HCT116 (cell line): ENCODE data around the gene SFXN5. TPM values are rescaled to one million over a fixed set of nuclear protein-coding genes. Genes with fewer than 3 reads are reported as not detected.

ENCODE experiments used
- ATAC-seq: fragments of 200-7000 bp; cut with Tn5 transposase; 2 replicates; pipeline ENCODE4 v1.9.1; 2020; ENCODE audit warnings: mild to moderate bottlenecking, moderate library complexity
- Bru-seq: library from RNA; stranded (reverse); fragments of 400-500 nt; gene quantifications from one replicate; lab custom pipeline; 2021; lab: Mats Ljungman, UMichigan
- BruChase-seq, 2 experiments: library from RNA; stranded (reverse); fragments of 400-500 nt; gene quantifications; one replicate each; lab custom pipeline; 2021; lab: Mats Ljungman, UMichigan
- BruUV-seq: library from RNA; stranded (reverse); fragments of 400-500 nt; replicated peaks from 2 replicates; lab custom pipeline; 2021; lab: Mats Ljungman, UMichigan
- CTCF ChIA-PET: fragments of 300-600 bp; sonication (Branson Sonifier 250); formaldehyde crosslinking; loops from one replicate; lab custom pipeline; 2021; ENCODE audit warnings: antibody characterized with exemption; lab: Charles Lee
- POLR2A ChIA-PET: fragments of 300-600, 350-600 bp; sonication (Branson Sonifier 250); formaldehyde crosslinking; loops from one replicate; lab custom pipeline; 2021; ENCODE audit warnings: antibody characterized with exemption; lab: Charles Lee
- RAD21 ChIA-PET, 2 experiments: fragments of 300-600 bp; sonication (Branson Sonifier 250); formaldehyde crosslinking; loops; one replicate each; lab custom pipeline; 2023; ENCODE audit warnings: low total read pairs in 2 of 2; ENCODE audit not compliant: uncharacterized antibody in 2 of 2, unreplicated experiment in 2 of 2, low non-redundant PET in 1 of 2; lab: Charles Lee
- DNase-seq: peaks from one replicate; pipeline ENCODE4 v3.0.0-alpha.2; 2010; ENCODE audit warnings: low read depth, low spot score
- H2AFZ ChIP-seq: fragments of 200-600 bp; shearing (Covaris generic), sonication (generic); 2 replicates; pipeline ENCODE4 v1.6.1; 2017; ENCODE audit warnings: low read depth, mixed run types, mixed read lengths, antibody characterized with exemption, low read length; ENCODE audit not compliant: poor library complexity, severe bottlenecking
- H3K27ac ChIP-seq: 2 replicates; pipeline ENCODE4 v1.5.1; 2012; ENCODE audit warnings: low read depth, low read length
- H3K27me3 ChIP-seq: fragments of 200-600 bp; sonication (generic); 2 replicates; pipeline ENCODE4 v1.6.1; 2016; ENCODE audit warnings: mixed run types, low read length, mixed read lengths; ENCODE audit not compliant: insufficient read depth
- H3K36me3 ChIP-seq, 2 experiments: fragments of 200-500 bp in 1 of 2; fragments of 200-600 bp in 1 of 2; sonication (Bioruptor generic) in 1 of 2; sonication (generic) in 1 of 2; 2 replicates each; pipeline versions ENCODE4 v1.5.1 to v1.6.1; 2014 to 2016; ENCODE audit warnings: low read length in 2 of 2, inconsistent platforms in 1 of 2, mixed read lengths in 1 of 2, mixed run types in 1 of 2; ENCODE audit not compliant: insufficient read depth in 2 of 2, control insufficient read depth in 1 of 2
- H3K4me1 ChIP-seq, 2 experiments: fragments of 200-600 bp in 1 of 2; sonication (generic) in 1 of 2; 2 replicates each; pipeline versions ENCODE4 v1.5.1 to v1.6.1; 2012 to 2017; ENCODE audit warnings: low read length in 2 of 2, inconsistent platforms in 1 of 2, mild to moderate bottlenecking in 1 of 2, mixed read lengths in 1 of 2, mixed run types in 1 of 2, moderate library complexity in 1 of 2; ENCODE audit not compliant: insufficient read depth in 2 of 2, control insufficient read depth in 1 of 2
- H3K4me2 ChIP-seq: fragments of 200-600 bp; sonication (generic); 2 replicates; pipeline ENCODE4 v1.6.1; 2017; ENCODE audit warnings: mixed run types, low read length, mixed read lengths
- H3K4me3 ChIP-seq, 2 experiments: fragments of 200-600 bp in 1 of 2; sonication (generic) in 1 of 2; replicated peaks in 1 of 2; 2 replicates each; pipeline ENCODE4 v1.5.1; 2011 to 2016; ENCODE audit warnings: low read length in 2 of 2, control low read depth in 1 of 2, low read depth in 1 of 2, mild to moderate bottlenecking in 1 of 2, mixed read lengths in 1 of 2, mixed run types in 1 of 2
- H3K79me2 ChIP-seq: fragments of 200-600 bp; sonication (generic); 2 replicates; pipeline ENCODE4 v1.6.1; 2017; ENCODE audit warnings: mild to moderate bottlenecking, mixed run types, low read length, moderate library complexity, mixed read lengths; ENCODE audit not compliant: insufficient read depth
- H3K9ac ChIP-seq: fragments of 200-600 bp; sonication (generic); 2 replicates; pipeline ENCODE4 v1.6.1; 2016; ENCODE audit warnings: low read length, mixed read lengths
- H3K9me2 ChIP-seq: fragments of 200-600 bp; sonication (generic), shearing (Covaris generic); 2 replicates; pipeline ENCODE4 v1.6.1; 2017; ENCODE audit warnings: mixed run types, mild to moderate bottlenecking, moderate library complexity; ENCODE audit not compliant: insufficient read depth
- H3K9me3 ChIP-seq, 2 experiments: fragments of 200-500 bp in 1 of 2; fragments of 200-600 bp in 1 of 2; sonication (Bioruptor generic) in 1 of 2; sonication (generic) in 1 of 2; 2 replicates each; pipeline ENCODE4 v1.6.1; 2014 to 2017; ENCODE audit warnings: low read length in 2 of 2, mixed read lengths in 2 of 2, inconsistent platforms in 1 of 2, low read depth in 1 of 2, mild to moderate bottlenecking in 1 of 2, mixed run types in 1 of 2, moderate library complexity in 1 of 2; ENCODE audit not compliant: control insufficient read depth in 1 of 2, insufficient read depth in 1 of 2
- H4K20me1 ChIP-seq: fragments of 200-600 bp; sonication (generic), shearing (Covaris generic); 2 replicates; pipeline ENCODE4 v1.6.1; 2017; ENCODE audit warnings: mixed run types, mild to moderate bottlenecking, moderate library complexity; ENCODE audit not compliant: insufficient read depth
- CBX3 ChIP-seq: IDR thresholded peaks from 2 replicates; pipeline ENCODE4 v1.6.1; 2012; ENCODE audit warnings: low read depth
- CEBPB ChIP-seq: IDR thresholded peaks from 2 replicates; pipeline ENCODE4 v1.6.1; 2012; ENCODE audit warnings: low read depth
- EGR1 ChIP-seq: IDR thresholded peaks from 2 replicates; pipeline ENCODE4 v1.6.1; 2012; ENCODE audit warnings: low read depth
- EZH2phosphoT487 ChIP-seq: fragments of 200-600 bp; IDR thresholded peaks from 2 replicates; pipeline ENCODE4 v1.6.1; 2018; ENCODE audit warnings: antibody characterized with exemption, borderline replicate concordance
- FOSL1 ChIP-seq: IDR thresholded peaks from 2 replicates; pipeline ENCODE4 v1.6.1; 2012; ENCODE audit warnings: low read depth
- JUND ChIP-seq: IDR thresholded peaks from 2 replicates; pipeline ENCODE4 v1.6.1; 2012
- POLR2A ChIP-seq: IDR thresholded peaks from 2 replicates; pipeline ENCODE4 v1.7.0; 2011; ENCODE audit warnings: borderline replicate concordance; ENCODE audit not compliant: insufficient read depth, insufficient read length; ENCODE audit errors: extremely low read depth
- POLR2AphosphoS5 ChIP-seq: IDR thresholded peaks from 2 replicates; pipeline ENCODE4 v1.6.1; 2011; ENCODE audit warnings: mild to moderate bottlenecking, low read depth, low read length, moderate library complexity
- RAD21 ChIP-seq: IDR thresholded peaks from 2 replicates; pipeline ENCODE4 v1.6.1; 2012; ENCODE audit warnings: low read depth, mild to moderate bottlenecking
- SIN3A ChIP-seq: IDR thresholded peaks from 2 replicates; pipeline ENCODE4 v1.6.1; 2012; ENCODE audit warnings: low read depth
- SP1 ChIP-seq: IDR thresholded peaks from 2 replicates; pipeline ENCODE4 v1.6.1; 2012; ENCODE audit warnings: low read depth
- TCF7L2 ChIP-seq: IDR thresholded peaks from 2 replicates; pipeline ENCODE4 v1.7.0; 2011; ENCODE audit warnings: borderline replicate concordance, inconsistent platforms; ENCODE audit not compliant: insufficient read depth, insufficient read length; ENCODE audit errors: extremely low read depth
- YY1 ChIP-seq: IDR thresholded peaks from 2 replicates; pipeline ENCODE4 v1.6.1; 2011; ENCODE audit warnings: low read length, low read depth, moderate library complexity, mild to moderate bottlenecking; ENCODE audit not compliant: insufficient replicate concordance; ENCODE audit errors: extremely low read depth
- ZFX ChIP-seq: fragments of 450-650 bp; IDR thresholded peaks from 2 replicates; pipeline ENCODE4 v1.6.1; 2017
- ZNF274 ChIP-seq: fragments of 200-500 bp; sonication (Bioruptor generic); IDR thresholded peaks from 2 replicates; pipeline ENCODE4 v1.6.1; 2014; ENCODE audit warnings: mild to moderate bottlenecking, low read depth, low read length, inconsistent platforms
- intact Hi-C: fragments of 100-400 bp; cut with micrococcal nuclease; formaldehyde crosslinking; loops from 2 replicates; pipeline ENCODE4 v1.10.0; 2022
- long read RNA-seq: library from polyadenylated mRNA; unstranded; transcript quantifications from one replicate; pipeline ENCODE4 v2.0.0, GENCODE V29; 2021; ENCODE audit not compliant: unreplicated experiment
- polyA plus RNA-seq: library from polyadenylated mRNA; unstranded; fragments of >200 nt; gene quantifications from 2 replicates; pipeline ENCODE4 v1.2.1, GENCODE V29; 2012; ENCODE audit warnings: missing spikeins
- total RNA-seq: library from RNA; stranded (reverse); gene quantifications from one replicate; pipeline ENCODE4 v1.2.1, GENCODE V29; 2021; ENCODE audit not compliant: unreplicated experiment
- TF ChIP-seq, protein P1 (sequence below): IDR thresholded peaks from 2 replicates; pipeline ENCODE4 v1.6.1; 2012
- TF ChIP-seq, protein P2 (sequence below): IDR thresholded peaks from 2 replicates; pipeline ENCODE4 v1.6.1; 2012
- TF ChIP-seq, protein P3 (sequence below): IDR thresholded peaks from 2 replicates; pipeline ENCODE4 v1.6.1; 2011; ENCODE audit warnings: mild to moderate bottlenecking, low read length, moderate library complexity; ENCODE audit not compliant: insufficient replicate concordance; ENCODE audit errors: extremely low read depth
- TF ChIP-seq, protein P4 (sequence below), 3 experiments: fragments of 200-600 bp in 1 of 3; sonication (generic) in 1 of 3; IDR thresholded peaks in 2 of 3; conservative IDR thresholded peaks in 1 of 3; 2 replicates each; pipeline ENCODE4 v1.5.1; 2012 to 2017; ENCODE audit warnings: low read depth in 2 of 3, low read length in 2 of 3, antibody characterized with exemption in 1 of 3, borderline replicate concordance in 1 of 3, control low read depth in 1 of 3, mild to moderate bottlenecking in 1 of 3, mixed read lengths in 1 of 3, mixed run types in 1 of 3, moderate library complexity in 1 of 3; ENCODE audit not compliant: insufficient read depth in 1 of 3

The SFXN5 gene, protein sequence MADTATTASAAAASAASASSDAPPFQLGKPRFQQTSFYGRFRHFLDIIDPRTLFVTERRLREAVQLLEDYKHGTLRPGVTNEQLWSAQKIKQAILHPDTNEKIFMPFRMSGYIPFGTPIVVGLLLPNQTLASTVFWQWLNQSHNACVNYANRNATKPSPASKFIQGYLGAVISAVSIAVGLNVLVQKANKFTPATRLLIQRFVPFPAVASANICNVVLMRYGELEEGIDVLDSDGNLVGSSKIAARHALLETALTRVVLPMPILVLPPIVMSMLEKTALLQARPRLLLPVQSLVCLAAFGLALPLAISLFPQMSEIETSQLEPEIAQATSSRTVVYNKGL
- total RNA-seq (10.0 TPM), Bru-seq, nascent RNA (percentile 53 among the genes with signal in this experiment), BruChase-seq, experiment 1, labeled RNA remaining after a 6-hour chase (percentile 54 among the genes with signal in this experiment), BruChase-seq, experiment 2, labeled RNA remaining after a 2-hour chase (percentile 60 among the genes with signal in this experiment)
- polyA plus RNA-seq, result 4.8 and 8.0 TPM in 2 replicates
- long read RNA-seq, full-length matches to known transcripts, result 2 of 10 reads
- long read RNA-seq, partial matches to known transcripts, result 2 of 10 reads
- long read RNA-seq, other reads (novel, unspliced or antisense), result 6 of 10 reads

DNA sequence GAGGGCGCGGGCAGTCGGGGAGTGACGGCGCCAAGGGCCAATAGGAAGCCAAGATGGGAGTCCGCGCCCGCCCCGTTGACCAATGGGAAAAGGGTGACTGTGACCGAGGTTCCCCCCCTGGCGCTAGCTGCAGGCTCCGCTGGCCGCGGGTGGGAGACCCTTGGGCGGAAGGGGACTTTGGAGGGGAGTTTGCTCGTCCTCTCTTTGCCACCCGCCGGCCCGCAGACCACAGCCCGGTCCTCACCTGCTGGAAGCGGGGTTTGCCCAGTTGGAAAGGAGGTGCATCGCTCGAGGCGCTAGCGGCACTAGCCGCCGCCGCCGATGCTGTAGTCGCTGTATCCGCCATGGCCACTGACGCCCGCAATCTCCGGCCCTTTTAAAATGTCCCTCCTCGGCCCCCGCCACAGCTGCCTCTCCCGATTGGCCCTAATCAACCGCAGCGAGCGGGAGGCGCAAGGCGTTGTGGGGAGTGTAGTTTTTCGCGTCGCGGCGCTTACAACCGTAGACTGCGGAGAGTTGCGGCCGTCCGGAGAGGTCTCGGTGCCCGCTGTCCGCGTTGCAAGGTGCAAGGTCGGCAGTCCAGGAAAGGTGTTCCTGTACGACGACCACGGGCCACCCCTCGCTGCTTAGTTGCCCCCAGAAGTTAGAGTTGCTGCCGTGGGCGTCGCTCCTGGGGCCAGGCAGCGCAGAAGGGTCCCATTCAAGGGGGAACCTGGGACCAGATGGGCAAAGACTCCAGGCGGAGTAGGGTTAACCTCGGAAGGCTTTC is at the start of gene SFXN5:
Gene SFXN5 (minus strand): TSS at position 353 of the 769 bp plus-strand sequence. CDS start 7 bp downstream, at position 346.
- H3K27me3 ChIP-seq, result no peaks in the 10 kb centered on the region
- no peaks in the 10 kb centered on the region for H3K9me3 ChIP-seq
- H4K20me1 ChIP-seq, result no peaks in the 10 kb centered on the region
- intact Hi-C loops, result loop anchor here (2.0 to 5.0 kb wide), 2 partner anchors 79 to 179 kb away; no protein-coding TSS in a partner anchor
- DNase-seq, result peak; percentile 88
- no peaks in the 10 kb centered on the region for H3K9me2 ChIP-seq
- BruUV-seq, result no TSS peak
- H3K79me2 ChIP-seq, result peaks cover 39% of the 10 kb centered on the region; the same call in 1 of the 2 replicates
- ChIA-PET POLR2A (no interaction called here), CTCF (interaction anchor here (0.8 to 1.0 kb wide), 2 partner anchors 141 to 179 kb away, joined by 3 read pairs; no protein-coding TSS in a partner anchor), RAD21 (no interaction called here)
- H3K4me1 ChIP-seq, result peaks cover 5 to 19% of the 10 kb centered on the region in 2 experiments; a peak in 3 of 4 replicates
- H3K9ac ChIP-seq, result peak within 1 kb of the TSS; percentile 86
- H3K4me2 ChIP-seq, result peak within 1 kb of the TSS; percentile 94
- H3K36me3 ChIP-seq, result no peaks in the 10 kb centered on the region
- H2AFZ ChIP-seq, result no peak within 1 kb of the TSS
- H3K4me3 ChIP-seq, result peak within 1 kb of the TSS; percentile 80 to 81
- ATAC-seq, result peak; percentile 94
- peak within 1 kb of the TSS; percentile 74 for H3K27ac ChIP-seq
- TF ChIP-seq TCF7L2 (no peak), CBX3 (no peak), ZNF274 (no peak), POLR2A (peak; percentile 16), YY1 (peak; percentile 89), JUND (no peak), EGR1 (peak; percentile 19; the same call in 1 of the 2 replicates), ZFX (no peak), RAD21 (no peak), SIN3A (no peak), EZH2phosphoT487 (no peak), CEBPB (no peak), SP1 (peak; percentile 97), POLR2AphosphoS5 (peak; percentile 74), FOSL1 (no peak)
- TF ChIP-seq, protein P1, sequence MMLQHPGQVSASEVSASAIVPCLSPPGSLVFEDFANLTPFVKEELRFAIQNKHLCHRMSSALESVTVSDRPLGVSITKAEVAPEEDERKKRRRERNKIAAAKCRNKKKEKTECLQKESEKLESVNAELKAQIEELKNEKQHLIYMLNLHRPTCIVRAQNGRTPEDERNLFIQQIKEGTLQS, result no peak
- TF ChIP-seq, protein P2, sequence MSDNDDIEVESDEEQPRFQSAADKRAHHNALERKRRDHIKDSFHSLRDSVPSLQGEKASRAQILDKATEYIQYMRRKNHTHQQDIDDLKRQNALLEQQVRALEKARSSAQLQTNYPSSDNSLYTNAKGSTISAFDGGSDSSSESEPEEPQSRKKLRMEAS, result no peak
- TF ChIP-seq, protein P3, sequence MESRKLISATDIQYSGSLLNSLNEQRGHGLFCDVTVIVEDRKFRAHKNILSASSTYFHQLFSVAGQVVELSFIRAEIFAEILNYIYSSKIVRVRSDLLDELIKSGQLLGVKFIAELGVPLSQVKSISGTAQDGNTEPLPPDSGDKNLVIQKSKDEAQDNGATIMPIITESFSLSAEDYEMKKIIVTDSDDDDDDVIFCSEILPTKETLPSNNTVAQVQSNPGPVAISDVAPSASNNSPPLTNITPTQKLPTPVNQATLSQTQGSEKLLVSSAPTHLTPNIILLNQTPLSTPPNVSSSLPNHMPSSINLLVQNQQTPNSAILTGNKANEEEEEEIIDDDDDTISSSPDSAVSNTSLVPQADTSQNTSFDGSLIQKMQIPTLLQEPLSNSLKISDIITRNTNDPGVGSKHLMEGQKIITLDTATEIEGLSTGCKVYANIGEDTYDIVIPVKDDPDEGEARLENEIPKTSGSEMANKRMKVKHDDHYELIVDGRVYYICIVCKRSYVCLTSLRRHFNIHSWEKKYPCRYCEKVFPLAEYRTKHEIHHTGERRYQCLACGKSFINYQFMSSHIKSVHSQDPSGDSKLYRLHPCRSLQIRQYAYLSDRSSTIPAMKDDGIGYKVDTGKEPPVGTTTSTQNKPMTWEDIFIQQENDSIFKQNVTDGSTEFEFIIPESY, result peak; percentile 62
- TF ChIP-seq, protein P4, sequence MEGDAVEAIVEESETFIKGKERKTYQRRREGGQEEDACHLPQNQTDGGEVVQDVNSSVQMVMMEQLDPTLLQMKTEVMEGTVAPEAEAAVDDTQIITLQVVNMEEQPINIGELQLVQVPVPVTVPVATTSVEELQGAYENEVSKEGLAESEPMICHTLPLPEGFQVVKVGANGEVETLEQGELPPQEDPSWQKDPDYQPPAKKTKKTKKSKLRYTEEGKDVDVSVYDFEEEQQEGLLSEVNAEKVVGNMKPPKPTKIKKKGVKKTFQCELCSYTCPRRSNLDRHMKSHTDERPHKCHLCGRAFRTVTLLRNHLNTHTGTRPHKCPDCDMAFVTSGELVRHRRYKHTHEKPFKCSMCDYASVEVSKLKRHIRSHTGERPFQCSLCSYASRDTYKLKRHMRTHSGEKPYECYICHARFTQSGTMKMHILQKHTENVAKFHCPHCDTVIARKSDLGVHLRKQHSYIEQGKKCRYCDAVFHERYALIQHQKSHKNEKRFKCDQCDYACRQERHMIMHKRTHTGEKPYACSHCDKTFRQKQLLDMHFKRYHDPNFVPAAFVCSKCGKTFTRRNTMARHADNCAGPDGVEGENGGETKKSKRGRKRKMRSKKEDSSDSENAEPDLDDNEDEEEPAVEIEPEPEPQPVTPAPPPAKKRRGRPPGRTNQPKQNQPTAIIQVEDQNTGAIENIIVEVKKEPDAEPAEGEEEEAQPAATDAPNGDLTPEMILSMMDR (IDR thresholded peaks at IDR 0.05 in 2 of 3, conservative IDR thresholded peaks at IDR 0.05 in 1 of 3; ENCODE audit: borderline replicate concordance in 1 of 3, insufficient read depth in 1 of 3, low read depth in 2 of 3, low read length in 2 of 3), result 0 out of 6 replicates have a peak, but pooled peaks of 1 of the 3 experiments have one; percentile 2
